K562 (cell line): ENCODE data around the gene HDAC3. TPM values are rescaled to one million over a fixed set of nuclear protein-coding genes. Genes with fewer than 3 reads are reported as not detected.

Experiments used
- ATAC-seq: fragments of 200-7000 bp; cut with Tn5 transposase; 3 replicates; pipeline ENCODE4 v1.9.1; 2020; ENCODE audit warnings: moderate library complexity
- BruUV-seq: library from RNA; stranded (reverse); fragments of 400-500 nt; replicated peaks from 2 replicates; lab custom pipeline; 2021; lab: Mats Ljungman, UMichigan
- CTCF ChIA-PET: fragments of 300-600 bp; formaldehyde crosslinking; extraction: SDS; loops from one replicate; lab custom pipeline; 2021; ENCODE audit warnings: low intra/inter-chr PET ratio; lab: Yijun Ruan, JAX
- POLR2A ChIA-PET: fragments of 300-600, 350-650 bp; sonication (Branson Sonifier 250); formaldehyde crosslinking; extraction: SDS; loops from one replicate; lab custom pipeline; 2021; ENCODE audit warnings: antibody characterized with exemption, inconsistent platforms; lab: Yijun Ruan, JAX
- DNase-seq, 4 experiments: peaks; one replicate each; pipeline versions ENCODE4 v3.0.0 to v3.0.0-alpha.2; 2011 to 2018; ENCODE audit warnings: low spot score in 3 of 4, mixed read lengths in 3 of 4; ENCODE audit errors: extremely low read depth in 1 of 4
- FAIRE-seq: peaks from 2 replicates; lab custom pipeline; 2011; peaks lifted over from hg19 to GRCh38; lab: Jason Lieb, UNC
- H2AFZ ChIP-seq: 2 replicates; pipeline ENCODE4 v1.6.0; 2011; ENCODE audit warnings: low read depth, low read length, control low read depth, inconsistent platforms
- H3K27ac ChIP-seq: fragments of 200-600 bp; 3 replicates; pipeline ENCODE4 v1.8.0; 2011; ENCODE audit warnings: low read depth, mild to moderate bottlenecking, control low read depth, inconsistent platforms, low read length, moderate library complexity, mixed read lengths; ENCODE audit errors: extremely low read depth
- H3K27me3 ChIP-seq, 2 experiments: fragments of 300-600 bp in 1 of 2; 2 replicates in 1 of 2; 3 replicates in 1 of 2; pipeline versions ENCODE4 v1.6.0 to v1.8.0; 2011; ENCODE audit warnings: inconsistent platforms in 2 of 2, low read length in 2 of 2, mild to moderate bottlenecking in 1 of 2, mixed read lengths in 1 of 2, moderate library complexity in 1 of 2; ENCODE audit not compliant: control insufficient read depth in 2 of 2, insufficient read depth in 2 of 2
- H3K36me3 ChIP-seq: fragments of 300-600 bp; 3 replicates; pipeline ENCODE4 v1.8.0; 2011; ENCODE audit warnings: mild to moderate bottlenecking, low read length, inconsistent platforms; ENCODE audit not compliant: control insufficient read depth, insufficient read depth
- H3K4me1 ChIP-seq, 2 experiments: fragments of 200-600 bp in 1 of 2; replicated peaks in 1 of 2; 2 replicates in 1 of 2; 3 replicates in 1 of 2; pipeline versions ENCODE4 v1.5.1 to v1.8.0; 2011; ENCODE audit warnings: inconsistent platforms in 2 of 2, low read length in 2 of 2, mild to moderate bottlenecking in 1 of 2, mixed read lengths in 1 of 2, moderate library complexity in 1 of 2; ENCODE audit not compliant: control insufficient read depth in 2 of 2, insufficient read depth in 2 of 2
- H3K4me2 ChIP-seq: 2 replicates; pipeline ENCODE4 v1.6.1; 2011; ENCODE audit warnings: low read length, control low read depth, inconsistent platforms, mixed read lengths; ENCODE audit not compliant: insufficient read depth
- H3K4me3 ChIP-seq: fragments of 200-600 bp; sonication (generic), shearing (Covaris generic); 2 replicates; pipeline ENCODE4 v1.5.1; 2016; ENCODE audit warnings: control low read depth, inconsistent platforms
- H3K79me2 ChIP-seq: fragments of 200-600 bp; 3 replicates; pipeline ENCODE4 v1.8.0; 2011; ENCODE audit warnings: low read length, inconsistent platforms; ENCODE audit not compliant: control insufficient read depth, insufficient read depth
- H3K9ac ChIP-seq, 2 experiments: 2 replicates each; pipeline versions ENCODE4 v1.6.0 to v1.6.1; 2011; ENCODE audit warnings: low read depth in 2 of 2, low read length in 2 of 2, control low read depth in 1 of 2, inconsistent platforms in 1 of 2, mild to moderate bottlenecking in 1 of 2, mixed read lengths in 1 of 2; ENCODE audit not compliant: insufficient read depth in 1 of 2
- H3K9me1 ChIP-seq: one replicate; pipeline ENCODE4 v1.6.0; 2011; ENCODE audit warnings: inconsistent platforms, mild to moderate bottlenecking, low read length, moderate library complexity; ENCODE audit not compliant: control insufficient read depth, insufficient read depth
- H3K9me3 ChIP-seq: replicated peaks from 2 replicates; pipeline ENCODE4 v1.5.1; 2011; ENCODE audit warnings: low read depth, low read length, inconsistent platforms; ENCODE audit not compliant: control insufficient read depth, insufficient read depth
- H4K20me1 ChIP-seq: replicated peaks from 2 replicates; pipeline ENCODE4 v1.6.1; 2011; ENCODE audit warnings: low read length, inconsistent platforms, mixed read lengths; ENCODE audit not compliant: control insufficient read depth, insufficient read depth
- ADNP ChIP-seq: fragments of 200-800 bp; sonication (Bioruptor generic); IDR thresholded peaks from 2 replicates; pipeline ENCODE4 v1.6.1; 2016; ENCODE audit warnings: missing genetic modification characterization, missing compliant biosample characterization
- BCOR ChIP-seq: fragments of 450-650 bp; IDR thresholded peaks from 2 replicates; pipeline ENCODE4 v1.6.1; 2016
- ESRRA ChIP-seq: fragments of 450-650 bp; IDR thresholded peaks from 2 replicates; pipeline ENCODE4 v1.6.1; 2014; ENCODE audit warnings: low read depth, mild to moderate bottlenecking, moderate library complexity, borderline replicate concordance
- KDM1A ChIP-seq, 2 experiments: fragments of 450-650 bp; IDR thresholded peaks; 2 replicates each; pipeline ENCODE4 v1.6.1; 2016; ENCODE audit warnings: mild to moderate bottlenecking in 2 of 2
- RBM25 ChIP-seq: fragments of 200-400 bp; formaldehyde crosslinking; IDR thresholded peaks from 2 replicates; pipeline ENCODE4 v1.6.1; 2018; ENCODE audit warnings: low read length, low read depth, moderate library complexity; ENCODE audit not compliant: severe bottlenecking
- RHOXF2B ChIP-seq: fragments of 250-450 bp; sonication (Bioruptor Pico); conservative IDR thresholded peaks from 2 replicates; pipeline ENCODE4 v1.5.1; 2021
- in situ Hi-C: fragments of 300-500 bp; cut with MboI; formaldehyde crosslinking; loops from 4 replicates; pipeline ENCODE4 v1.15.0; 2018; ENCODE audit warnings: inconsistent platforms, mixed read lengths
- intact Hi-C: fragments of 100-400 bp; cut with micrococcal nuclease; formaldehyde crosslinking; loops from 2 replicates; pipeline ENCODE4 v1.14.2; 2022
- polyA plus RNA-seq, 8 experiments: library from polyadenylated mRNA; depleted of rRNA in 4 of 8; stranded (reverse) in 5 of 8; unstranded in 3 of 8; fragments of >200 nt; fragmentation: Nextera tagmentation in 2 of 8; fragmentation: Illumina TruSeq in 1 of 8; extraction: Ambion mirVana in 2 of 8; extraction: Trizol in 1 of 8; gene quantifications; 2 replicates each; pipeline versions ENCODE4 v1.2.1 to v1.2.3, GENCODE V29; 2011 to 2014; ENCODE audit warnings: inconsistent platforms in 1 of 8, missing spikeins in 1 of 8
- total RNA-seq, 7 experiments: library from RNA; depleted of rRNA in 6 of 7; stranded (reverse); fragments of >200 nt in 6 of 7; fragmentation: Illumina TruSeq in 2 of 7; extraction: Trizol in 2 of 7; gene quantifications; 2 replicates each; pipeline versions ENCODE4 v1.2.1 to v1.2.3, GENCODE V29; 2011 to 2021; ENCODE audit warnings: low replicate concordance in 1 of 7
- TF ChIP-seq, protein P1 (sequence below), 2 experiments: fragments of 450-650 bp in 1 of 2; sonication (generic) in 1 of 2; formaldehyde crosslinking; conservative IDR thresholded peaks; 2 replicates each; pipeline versions ENCODE4 v1.4.0 to v1.8.1; 2020 to 2022; ENCODE audit warnings: mild to moderate bottlenecking in 1 of 2, missing genetic modification reagents in 1 of 2

The HDAC3 gene
- total and polyA plus RNA-seq, 9 of the 15 experiments (the other 6 are each of a cell fraction or from before 2014, with no cell fraction given): 89.7 to 191 (median 119) TPM

- H3K4me3 ChIP-seq: no peak overlapping the region
- TSS peak; percentile 52 for BruUV-seq
- in situ Hi-C loops: no loop called here
- H3K9me3 ChIP-seq: no peaks in the 10 kb centered on the region
- peaks cover 4% of the 10 kb centered on the region for H3K9me1 ChIP-seq
- H3K27ac ChIP-seq: no peak overlapping the region
- H3K4me2 ChIP-seq: peak overlapping the region; percentile 89
- FAIRE-seq (no peak), DNase-seq (no peak), ATAC-seq (no peak)
- no peak overlapping the region for H2AFZ ChIP-seq
- H3K9ac ChIP-seq: no peak overlapping the region; a peak in 1 of 4 replicates
- no peaks in the 10 kb centered on the region for H4K20me1 ChIP-seq
- CTCF ChIA-PET: no interaction called here
- H3K79me2 ChIP-seq: peaks cover 3% of the 10 kb centered on the region; the same call in 1 of the 3 replicates
- no peaks in the 10 kb centered on the region for H3K27me3 ChIP-seq
- TF ChIP-seq BCOR (peak; percentile 88), ADNP (tag) (peak; percentile 73; the same call in 1 of the 2 replicates), ESRRA (peak; percentile 95), KDM1A (IDR thresholded peaks at IDR 0.05) (peak; percentile 68 to 74), RBM25 (peak; percentile 96), RHOXF2B (CRISPR knock-in tag) (no peak)
- TF ChIP-seq, protein P1, sequence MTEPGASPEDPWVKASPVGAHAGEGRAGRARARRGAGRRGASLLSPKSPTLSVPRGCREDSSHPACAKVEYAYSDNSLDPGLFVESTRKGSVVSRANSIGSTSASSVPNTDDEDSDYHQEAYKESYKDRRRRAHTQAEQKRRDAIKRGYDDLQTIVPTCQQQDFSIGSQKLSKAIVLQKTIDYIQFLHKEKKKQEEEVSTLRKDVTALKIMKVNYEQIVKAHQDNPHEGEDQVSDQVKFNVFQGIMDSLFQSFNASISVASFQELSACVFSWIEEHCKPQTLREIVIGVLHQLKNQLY (CRISPR knock-in tag; conservative IDR thresholded peaks at IDR 0.05): no peak
- TF ChIP-seq, all 486 proteins: peak for 5
- peaks cover 9 to 30% of the 10 kb centered on the region in 2 experiments for H3K4me1 ChIP-seq
- POLR2A ChIA-PET: no interaction called here
- intact Hi-C loops: no loop called here
- H3K36me3 ChIP-seq: peaks cover 18% of the 10 kb centered on the region; the same call in 2 of the 3 replicates
Measured at GRCh38 chr5:141649972-141650371, 13.3 kb upstream of the HDAC3 start.
